Thoracic aorta (tissue), 2 donors: ENCODE measurements around the gene RWDD3. TPM values are rescaled to one million over a fixed set of nuclear protein-coding genes. Genes with fewer than 3 reads are reported as not detected.

Experiments
- ATAC-seq: fragments of 150-250 bp; one replicate; pipeline ENCODE4 v1.8.0; 2017; ENCODE audit warnings: low read depth; ENCODE audit not compliant: insufficient number of reproducible peaks, low FRiP score
- DNase-seq: peaks from one replicate; pipeline ENCODE4 v3.0.0-alpha.2; 2020; ENCODE audit warnings: low spot score
- H3K27ac ChIP-seq, 2 donors: fragments of 200-600 bp; sonication (generic); 1 replicate in 1 of 2; 2 replicates in 1 of 2; pipeline ENCODE4 v1.5.1; 2016; ENCODE audit warnings: mild to moderate bottlenecking in 2 of 2, moderate library complexity in 2 of 2
- H3K27me3 ChIP-seq: fragments of 200-600 bp; sonication (generic); replicated peaks from 2 replicates; pipeline ENCODE4 v1.6.0; 2016; ENCODE audit warnings: mild to moderate bottlenecking; ENCODE audit not compliant: insufficient read depth
- H3K36me3 ChIP-seq: fragments of 200-600 bp; sonication (generic); one replicate; pipeline ENCODE4 v1.5.1; 2016
- H3K4me1 ChIP-seq, 2 donors: fragments of 200-600 bp; sonication (generic); 1 replicate in 1 of 2; 2 replicates in 1 of 2; pipeline versions ENCODE4 v1.5.1 to v1.6.0; 2016; ENCODE audit warnings: low read depth in 2 of 2, mild to moderate bottlenecking in 1 of 2; ENCODE audit not compliant: control insufficient read depth in 1 of 2
- H3K4me3 ChIP-seq: fragments of 200-600 bp; sonication (generic); 2 replicates; pipeline ENCODE4 v1.5.1; 2016; ENCODE audit warnings: mild to moderate bottlenecking
- H3K9me3 ChIP-seq: fragments of 200-600 bp; sonication (generic); 2 replicates; pipeline ENCODE4 v1.5.1; 2016
- total RNA-seq, 2 donors: library from RNA; depleted of rRNA; stranded (reverse); fragments of >200 nt; gene quantifications; one replicate each; pipeline versions ENCODE4 v1.1.0 to v1.2.3, GENCODE V29; 2016
- TF ChIP-seq, protein P1 (sequence below): fragments of 200-600 bp; sonication (generic); IDR thresholded peaks from one replicate; pipeline ENCODE4 v1.5.1; 2019; ENCODE audit warnings: antibody characterized with exemption

The RWDD3 gene
- total RNA-seq, 2 donors from 2014 or later, result 7.3 to 8.3 TPM

- Histone ChIP-seq H3K4me3 (no peak overlapping the region), H3K27ac (no peak overlapping the region), H3K4me1 (no peaks in the 10 kb centered on the region), H3K36me3 (no peaks in the 10 kb centered on the region), H3K27me3 (no peaks in the 10 kb centered on the region), H3K9me3 (no peaks in the 10 kb centered on the region)
- TF ChIP-seq, protein P1, sequence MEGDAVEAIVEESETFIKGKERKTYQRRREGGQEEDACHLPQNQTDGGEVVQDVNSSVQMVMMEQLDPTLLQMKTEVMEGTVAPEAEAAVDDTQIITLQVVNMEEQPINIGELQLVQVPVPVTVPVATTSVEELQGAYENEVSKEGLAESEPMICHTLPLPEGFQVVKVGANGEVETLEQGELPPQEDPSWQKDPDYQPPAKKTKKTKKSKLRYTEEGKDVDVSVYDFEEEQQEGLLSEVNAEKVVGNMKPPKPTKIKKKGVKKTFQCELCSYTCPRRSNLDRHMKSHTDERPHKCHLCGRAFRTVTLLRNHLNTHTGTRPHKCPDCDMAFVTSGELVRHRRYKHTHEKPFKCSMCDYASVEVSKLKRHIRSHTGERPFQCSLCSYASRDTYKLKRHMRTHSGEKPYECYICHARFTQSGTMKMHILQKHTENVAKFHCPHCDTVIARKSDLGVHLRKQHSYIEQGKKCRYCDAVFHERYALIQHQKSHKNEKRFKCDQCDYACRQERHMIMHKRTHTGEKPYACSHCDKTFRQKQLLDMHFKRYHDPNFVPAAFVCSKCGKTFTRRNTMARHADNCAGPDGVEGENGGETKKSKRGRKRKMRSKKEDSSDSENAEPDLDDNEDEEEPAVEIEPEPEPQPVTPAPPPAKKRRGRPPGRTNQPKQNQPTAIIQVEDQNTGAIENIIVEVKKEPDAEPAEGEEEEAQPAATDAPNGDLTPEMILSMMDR, result no peak
- ATAC-seq (no peak), DNase-seq (no peak)
Observed at GRCh38 chr1:95287081-95287480, 53.1 kb downstream of the RWDD3 start.

DNA sequence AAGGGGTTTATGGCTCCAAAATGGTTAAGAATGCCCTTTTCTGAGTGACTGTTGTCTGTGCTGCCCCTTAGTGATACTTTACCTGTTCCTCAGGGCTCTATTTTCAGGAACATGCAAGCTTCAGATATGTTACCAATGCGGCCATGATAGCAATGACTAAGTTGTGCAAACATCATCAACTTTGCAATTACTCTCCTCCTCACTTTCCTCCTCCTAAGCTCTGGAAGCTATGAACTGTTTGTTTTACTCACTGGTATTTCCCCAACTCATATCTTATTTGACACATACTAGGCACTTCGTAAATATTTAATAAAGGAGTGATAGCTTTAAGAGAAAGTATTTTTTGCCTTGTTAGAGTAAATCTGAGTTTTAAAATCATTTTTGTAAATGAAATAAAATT, 53.8 kb downstream of the RWDD3 start:
- TF ChIP-seq, protein P1, result no peak
- no peak for DNase-seq
- no peak overlapping the region for H3K4me3 ChIP-seq
- ATAC-seq, result no peak
- no peaks in the 10 kb centered on the region for H3K27me3 ChIP-seq
- no peak overlapping the region for H3K27ac ChIP-seq
- no peaks in the 10 kb centered on the region for H3K4me1 ChIP-seq
- H3K36me3 ChIP-seq, result no peaks in the 10 kb centered on the region
- no peaks in the 10 kb centered on the region for H3K9me3 ChIP-seq

Other genes starting within 250 kb of the RWDD3 start
- 1 to 10 TPM; 1.6 TPM for gene ALG14, start 161.3 kb upstream of the RWDD3 start, total RNA-seq
- 1 to 10 TPM; 8.0 to 9.9 TPM for gene TLCD4, start 116.9 kb upstream of the RWDD3 start, total RNA-seq